IMR-90 (cell line): ENCODE measurements around the gene KIAA0825. TPM values are rescaled to one million over a fixed set of nuclear protein-coding genes. Genes with fewer than 3 reads are reported as not detected.

Experiments used
- ATAC-seq: fragments of 200-7000 bp; cut with Tn5 transposase; 2 replicates; pipeline ENCODE4 v1.9.1; 2020; ENCODE audit warnings: low read depth, mild to moderate bottlenecking, moderate library complexity
- BruUV-seq: library from RNA; stranded (reverse); fragments of 400-500 nt; replicated peaks from 2 replicates; lab custom pipeline; 2021; lab: Mats Ljungman, UMichigan
- CTCF ChIA-PET: fragments of 300-600 bp; formaldehyde crosslinking; extraction: SDS; loops from one replicate; lab custom pipeline; 2021; ENCODE audit warnings: antibody characterized with exemption; lab: Yijun Ruan, JAX
- POLR2A ChIA-PET: fragments of 300-600 bp; sonication (Branson Sonifier 250); formaldehyde crosslinking; loops from one replicate; lab custom pipeline; 2022; ENCODE audit warnings: antibody characterized with exemption; ENCODE audit not compliant: unreplicated experiment; lab: Charles Lee
- DNase-seq: peaks from one replicate; pipeline ENCODE4 v3.0.0; 2013
- H2AFZ ChIP-seq: replicated peaks from 2 replicates; pipeline ENCODE3; 2013; ENCODE audit warnings: low read length, mild to moderate bottlenecking; ENCODE audit not compliant: poor library complexity
- H2AK5ac ChIP-seq: 2 replicates; pipeline ENCODE4 v1.6.1; 2013; ENCODE audit warnings: low read depth, low read length, inconsistent platforms
- H2AK9ac ChIP-seq: replicated peaks from 2 replicates; pipeline ENCODE3; 2013; ENCODE audit warnings: mild to moderate bottlenecking, low read depth, low read length, moderate library complexity; ENCODE audit not compliant: poor library complexity
- H2BK120ac ChIP-seq: 2 replicates; pipeline ENCODE4 v1.6.1; 2013; ENCODE audit warnings: low read depth, low read length, inconsistent platforms
- H2BK15ac ChIP-seq: 3 replicates; pipeline ENCODE4 v1.6.1; 2013; ENCODE audit warnings: low read depth, low read length, inconsistent platforms
- H2BK20ac ChIP-seq: 2 replicates; pipeline ENCODE4 v1.6.1; 2013; ENCODE audit warnings: low read depth, mild to moderate bottlenecking, inconsistent platforms, low read length, moderate library complexity
- H2BK5ac ChIP-seq: 2 replicates; pipeline ENCODE4 v1.6.1; 2013; ENCODE audit warnings: mild to moderate bottlenecking, low read depth, low read length, inconsistent platforms; ENCODE audit not compliant: poor library complexity, severe bottlenecking
- H3K14ac ChIP-seq: replicated peaks from 2 replicates; pipeline ENCODE4 v1.6.1; 2013; ENCODE audit warnings: low read depth, low read length, inconsistent platforms
- H3K18ac ChIP-seq: 2 replicates; pipeline ENCODE4 v1.6.1; 2013; ENCODE audit warnings: low read depth, low read length, control low read depth
- H3K23ac ChIP-seq: 2 replicates; pipeline ENCODE4 v1.6.1; 2013; ENCODE audit warnings: low read depth, low read length, inconsistent platforms
- H3K27ac ChIP-seq: 2 replicates; pipeline ENCODE4 v1.5.1; 2013; ENCODE audit warnings: mild to moderate bottlenecking, control low read depth, low read length; ENCODE audit not compliant: insufficient read depth
- H3K27me3 ChIP-seq: 2 replicates; pipeline ENCODE4 v1.6.1; 2013; ENCODE audit warnings: low read length; ENCODE audit not compliant: control insufficient read depth, insufficient read depth
- H3K36me3 ChIP-seq: 2 replicates; pipeline ENCODE4 v1.6.1; 2013; ENCODE audit warnings: low read length, mixed read lengths; ENCODE audit not compliant: control insufficient read depth, insufficient read depth
- H3K4ac ChIP-seq: 2 replicates; pipeline ENCODE4 v1.6.1; 2013; ENCODE audit warnings: low read depth, low read length, inconsistent platforms
- H3K4me1 ChIP-seq: 2 replicates; pipeline ENCODE4 v1.6.1; 2013; ENCODE audit warnings: low read length, mixed read lengths; ENCODE audit not compliant: control insufficient read depth, insufficient read depth
- H3K4me2 ChIP-seq: 2 replicates; pipeline ENCODE4 v1.6.1; 2013; ENCODE audit warnings: low read depth, mild to moderate bottlenecking, control low read depth, low read length, moderate library complexity
- H3K4me3 ChIP-seq: 2 replicates; pipeline ENCODE4 v1.5.1; 2013; ENCODE audit warnings: low read depth, mild to moderate bottlenecking, control low read depth, low read length, moderate library complexity; ENCODE audit not compliant: insufficient read depth
- H3K56ac ChIP-seq: 2 replicates; pipeline ENCODE4 v1.6.1; 2013; ENCODE audit warnings: low read length, inconsistent platforms; ENCODE audit not compliant: insufficient read depth; ENCODE audit errors: extremely low read depth
- H3K79me1 ChIP-seq, 2 experiments: 2 replicates each; pipeline ENCODE4 v1.6.1; 2013; ENCODE audit warnings: low read length in 2 of 2, inconsistent platforms in 1 of 2, low read depth in 1 of 2
- H3K9ac ChIP-seq: 2 replicates; pipeline ENCODE4 v1.6.1; 2013; ENCODE audit warnings: low read depth, low read length, control low read depth
- H3K9me1 ChIP-seq: 2 replicates; pipeline ENCODE4 v1.6.1; 2013; ENCODE audit warnings: low read length, inconsistent platforms; ENCODE audit not compliant: insufficient read depth
- H3K9me3 ChIP-seq: 2 replicates; pipeline ENCODE4 v1.6.1; 2013; ENCODE audit warnings: low read length; ENCODE audit not compliant: control insufficient read depth, insufficient read depth
- H4K20me1 ChIP-seq: 2 replicates; pipeline ENCODE4 v1.6.1; 2013; ENCODE audit warnings: low read length, inconsistent platforms; ENCODE audit not compliant: insufficient read depth
- H4K5ac ChIP-seq: 2 replicates; pipeline ENCODE4 v1.6.1; 2013; ENCODE audit warnings: mild to moderate bottlenecking, low read depth, low read length, control low read depth
- H4K8ac ChIP-seq, 2 experiments: 2 replicates each; pipeline ENCODE4 v1.6.1; 2013; ENCODE audit warnings: low read depth in 2 of 2, low read length in 2 of 2, control low read depth in 1 of 2, inconsistent platforms in 1 of 2
- H4K91ac ChIP-seq: 2 replicates; pipeline ENCODE4 v1.6.1; 2013; ENCODE audit warnings: low read depth, low read length, inconsistent platforms; ENCODE audit not compliant: insufficient read depth
- BHLHE40 ChIP-seq: fragments of 150-350 bp; IDR thresholded peaks from 2 replicates; pipeline ENCODE4 v1.6.1; 2016; ENCODE audit warnings: mild to moderate bottlenecking, low read depth, low read length
- CEBPB ChIP-seq: IDR thresholded peaks from 2 replicates; pipeline ENCODE4 v1.6.1; 2012; ENCODE audit warnings: low read depth, low read length, improper control_type of control experiment
- CHD1 ChIP-seq: IDR thresholded peaks from 2 replicates; pipeline ENCODE4 v1.6.1; 2012; ENCODE audit warnings: low read depth, low read length, improper control_type of control experiment
- CTCF ChIP-seq: conservative IDR thresholded peaks from 2 replicates; pipeline ENCODE4 v1.5.1; 2012; ENCODE audit warnings: mild to moderate bottlenecking, low read depth, low read length, improper control_type of control experiment
- MAFK ChIP-seq: IDR thresholded peaks from 2 replicates; pipeline ENCODE4 v1.6.1; 2012; ENCODE audit warnings: low read depth, low read length, improper control_type of control experiment
- MAZ ChIP-seq: IDR thresholded peaks from 2 replicates; pipeline ENCODE4 v1.6.1; 2012; ENCODE audit warnings: low read depth, mild to moderate bottlenecking, low read length, improper control_type of control experiment, moderate library complexity, borderline replicate concordance
- MXI1 ChIP-seq: IDR thresholded peaks from 2 replicates; pipeline ENCODE4 v1.6.1; 2012; ENCODE audit warnings: low read depth, mild to moderate bottlenecking, low read length, moderate library complexity, borderline replicate concordance
- NFE2L2 ChIP-seq: fragments of 150-350 bp; IDR thresholded peaks from 2 replicates; pipeline ENCODE4 v1.6.1; 2016; ENCODE audit warnings: low read depth, mild to moderate bottlenecking, low read length
- POLR2A ChIP-seq: IDR thresholded peaks from 2 replicates; pipeline ENCODE4 v1.6.1; 2012; ENCODE audit warnings: mild to moderate bottlenecking, low read depth, low read length
- RCOR1 ChIP-seq: IDR thresholded peaks from 2 replicates; pipeline ENCODE4 v1.6.1; 2012; ENCODE audit warnings: mild to moderate bottlenecking, low read length, improper control_type of control experiment; ENCODE audit not compliant: insufficient replicate concordance
- RFX5 ChIP-seq: IDR thresholded peaks from 2 replicates; pipeline ENCODE4 v1.8.0; 2012; ENCODE audit warnings: low read depth, mild to moderate bottlenecking, low read length, moderate library complexity
- USF2 ChIP-seq: fragments of 150-350 bp; IDR thresholded peaks from 2 replicates; pipeline ENCODE4 v1.6.1; 2017; ENCODE audit warnings: mild to moderate bottlenecking, antibody characterized with exemption, low read length, low read depth
- WGBS, 2 experiments: methylation state at CpG; one replicate each; pipeline versions ENCODE4 v1.1.5 to v1.1.7; 2013; ENCODE audit warnings: missing lambda C conversion rate in 2 of 2; ENCODE audit not compliant: insufficient read length in 1 of 2; ENCODE audit errors: extremely low coverage in 2 of 2; 5-methylcytosine and 5-hydroxymethylcytosine counted together
- dilution Hi-C: fragments of 300-500 bp; cut with HindIII; formaldehyde crosslinking; loops from one replicate; pipeline ENCODE4 v1.14.3; 2018; ENCODE audit warnings: low sequenced_read_pairs; ENCODE audit not compliant: unreplicated experiment
- in situ Hi-C: fragments of 300-500 bp; cut with MboI; formaldehyde crosslinking; loops from 3 replicates; pipeline ENCODE4 v1.14.3; 2019; ENCODE audit warnings: low sequenced_read_pairs, inconsistent platforms, mixed read lengths
- intact Hi-C: fragments of 100-400 bp; cut with micrococcal nuclease; formaldehyde crosslinking; loops from 2 replicates; pipeline ENCODE4 v1.10.0; 2022
- polyA plus RNA-seq, 3 experiments: library from polyadenylated mRNA; depleted of rRNA; stranded (reverse); fragments of >200 nt; gene quantifications; 2 replicates each; pipeline ENCODE4 v1.2.3, GENCODE V29; 2012; ENCODE audit warnings: low replicate concordance in 1 of 3
- total RNA-seq: library from RNA; depleted of rRNA; stranded (reverse); fragments of >200 nt; gene quantifications from 2 replicates; pipeline ENCODE4 v1.2.3, GENCODE V29; 2012

KIAA0825 gene
- total and polyA plus RNA-seq, 2 of the 4 experiments (the other 2 are of a cell fraction) = 0.46 to 1.8 TPM

GRCh38 chr5:94168151-94168550, 450.3 kb downstream of the KIAA0825 start:
- no CpG with 5 or more reads among the region's 2 CpGs for WGBS, 2 experiments
- dilution Hi-C loops (no loop called here), intact Hi-C loops (no loop called here), in situ Hi-C loops (no loop called here)
- Histone ChIP-seq H3K14ac (no peak overlapping the region), H2AK9ac (no peak overlapping the region), H2AFZ (no peak overlapping the region), H3K27me3 (no peaks in the 10 kb centered on the region), H3K18ac (no peak overlapping the region), H3K79me1 (no peaks in the 10 kb centered on the region), H2BK5ac (no peak overlapping the region), H3K9ac (no peak overlapping the region), H3K4me2 (no peak overlapping the region), H4K20me1 (no peaks in the 10 kb centered on the region), H3K4me3 (no peak overlapping the region), H3K36me3 (no peaks in the 10 kb centered on the region), H3K4me1 (no peaks in the 10 kb centered on the region), H2BK120ac (no peak overlapping the region), H4K8ac (no peak overlapping the region), H2BK15ac (no peak overlapping the region), H3K9me1 (no peaks in the 10 kb centered on the region), H3K9me3 (no peaks in the 10 kb centered on the region), H4K5ac (no peak overlapping the region), H3K27ac (no peak overlapping the region), H3K4ac (no peak overlapping the region), H4K91ac (no peak overlapping the region), H2AK5ac (no peak overlapping the region), H3K23ac (no peak overlapping the region), H3K56ac (no peak overlapping the region), H2BK20ac (no peak overlapping the region)
- no peak for ATAC-seq
- ChIA-PET CTCF (no interaction called here), POLR2A (no interaction called here)
- no TSS peak for BruUV-seq
- DNase-seq = no peak
- TF ChIP-seq POLR2A (no peak), RFX5 (no peak), MAZ (no peak), MXI1 (no peak), BHLHE40 (no peak), MAFK (no peak), USF2 (no peak), NFE2L2 (no peak), CEBPB (no peak), CHD1 (no peak), CTCF (no peak), RCOR1 (no peak)
